SJCRH30 (cell line): Measurements from ENCODE around the gene NET1. TPM values are rescaled to one million over a fixed set of nuclear protein-coding genes. Genes with fewer than 3 reads are reported as not detected.
A peak's percentile ranks its signal among the peaks of the same experiment; 100 is the strongest.
"Not testable (repeated sequence)": the region's sequence is repeated elsewhere in the genome, so short reads cannot be mapped to it uniquely, and the experiment has no call there.

Source experiments
- DNase-seq, 2 experiments: peaks; one replicate each; pipeline ENCODE4 v3.0.0-alpha.2; 2015 to 2020
- H3K27ac ChIP-seq: fragments of 250-450 bp; sonication (Bioruptor Pico); 2 replicates; pipeline ENCODE4 v1.5.1; 2020; ENCODE audit warnings: mild to moderate bottlenecking, moderate library complexity
- H3K27me3 ChIP-seq: fragments of 250-450 bp; sonication (Bioruptor Pico); 2 replicates; pipeline ENCODE4 v1.5.1; 2020; ENCODE audit warnings: mild to moderate bottlenecking, moderate library complexity
- H3K36me3 ChIP-seq: fragments of 250-450 bp; sonication (Bioruptor Pico); 2 replicates; pipeline ENCODE4 v1.5.1; 2020; ENCODE audit warnings: mild to moderate bottlenecking, moderate library complexity
- H3K4me1 ChIP-seq: fragments of 250-450 bp; sonication (Bioruptor Pico); 2 replicates; pipeline ENCODE4 v1.5.1; 2020; ENCODE audit warnings: mild to moderate bottlenecking, moderate library complexity
- H3K4me3 ChIP-seq: fragments of 250-450 bp; sonication (Bioruptor Pico); 2 replicates; pipeline ENCODE4 v1.5.1; 2020; ENCODE audit warnings: mild to moderate bottlenecking, moderate library complexity
- H3K9me3 ChIP-seq: fragments of 250-450 bp; sonication (Bioruptor Pico); replicated peaks from 2 replicates; pipeline ENCODE4 v1.5.1; 2020; ENCODE audit warnings: mild to moderate bottlenecking, moderate library complexity
- total RNA-seq: library from RNA; depleted of rRNA; stranded (reverse); fragments of >200 nt; shearing (Covaris generic); gene quantifications from 2 replicates; pipeline ENCODE4 v1.2.3, GENCODE V29; 2014

NET1 gene
- total RNA-seq, 1 experiment from 2014 or later: 154 TPM

GRCh38 chr10:5387169-5387568 lies 25.2 kb upstream of the NET1 start:
- Histone ChIP-seq H3K4me3 (no peak overlapping the region), H3K4me1 (no peaks in the 10 kb centered on the region), H3K27ac (no peak overlapping the region), H3K9me3 (peaks cover 7% of the 10 kb centered on the region), H3K36me3 (no peaks in the 10 kb centered on the region), H3K27me3 (no peaks in the 10 kb centered on the region)
- DNase-seq: no peak

DNA sequence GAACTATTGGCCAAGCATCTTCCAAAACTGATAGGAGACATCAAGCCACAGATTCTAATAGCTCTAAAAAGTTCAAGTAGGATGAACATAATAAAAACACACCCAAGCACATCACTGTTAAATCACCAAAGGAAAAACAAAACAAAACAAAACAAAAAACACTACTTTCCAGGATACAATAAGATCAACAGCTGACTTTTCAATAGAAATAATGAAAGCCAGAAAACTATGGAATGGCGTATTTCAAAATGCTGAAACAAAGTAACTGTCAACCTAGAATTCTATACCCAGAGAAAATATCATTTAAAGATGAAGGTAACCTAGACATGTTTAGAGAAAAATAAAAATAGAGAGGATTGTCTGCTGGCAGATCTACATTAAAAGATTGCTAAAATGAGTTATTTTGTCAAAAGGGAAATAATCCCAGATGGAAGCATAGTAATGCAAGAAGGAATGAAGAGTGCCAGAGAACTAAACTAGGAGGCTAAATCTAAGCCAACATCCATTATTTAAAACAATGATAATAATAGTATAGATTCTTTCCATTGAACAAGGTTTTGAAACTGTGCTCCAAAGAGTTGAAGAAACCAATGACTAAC lies 21.7 kb upstream of the NET1 start:
- Histone ChIP-seq H3K27ac (no peak overlapping the region), H3K9me3 (peaks cover 7% of the 10 kb centered on the region), H3K36me3 (no peaks in the 10 kb centered on the region), H3K27me3 (no peaks in the 10 kb centered on the region), H3K4me1 (no peaks in the 10 kb centered on the region), H3K4me3 (no peak overlapping the region)
- DNase-seq: no peak

- Histone ChIP-seq H3K4me3 (no peak overlapping the region), H3K36me3 (no peaks in the 10 kb centered on the region), H3K27ac (no peak overlapping the region), H3K9me3 (peaks cover 7% of the 10 kb centered on the region), H3K27me3 (no peaks in the 10 kb centered on the region), H3K4me1 (no peaks in the 10 kb centered on the region)
- no peak for DNase-seq
Observed at GRCh38 chr10:5391790-5392189, 20.6 kb upstream of the NET1 start.

- Histone ChIP-seq H3K27ac (no peak overlapping the region), H3K27me3 (no peaks in the 10 kb centered on the region), H3K9me3 (peaks cover 7% of the 10 kb centered on the region), H3K4me1 (no peaks in the 10 kb centered on the region), H3K4me3 (no peak overlapping the region), H3K36me3 (no peaks in the 10 kb centered on the region)
- DNase-seq: no peak
Observed at GRCh38 chr10:5393529-5393928, 18.8 kb upstream of the NET1 start.

DNA sequence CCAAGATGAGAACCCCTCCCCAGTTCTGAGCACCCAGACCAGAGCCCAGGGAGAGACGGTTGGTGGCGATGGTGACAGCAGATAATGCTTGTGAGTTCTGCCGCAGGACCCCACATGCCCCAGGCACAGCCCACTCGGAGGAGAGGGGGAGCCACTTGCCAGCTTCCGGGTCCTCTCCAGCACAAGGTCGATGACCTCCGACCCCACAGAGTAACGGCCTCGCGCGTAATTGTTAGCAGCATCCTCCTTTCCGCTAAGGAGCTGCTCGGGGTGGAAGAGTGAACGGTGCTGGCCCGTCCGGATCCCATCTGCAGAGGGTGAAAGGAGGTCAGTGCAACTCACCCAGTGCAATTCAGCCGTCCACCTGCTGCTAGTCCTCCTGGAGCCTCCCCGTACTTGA lies 17.2 kb upstream of the NET1 start:
- H3K9me3 ChIP-seq: peaks cover 7% of the 10 kb centered on the region
- no peak overlapping the region for H3K27ac ChIP-seq
- no peak for DNase-seq
- no peak overlapping the region for H3K4me3 ChIP-seq
- H3K27me3 ChIP-seq: no peaks in the 10 kb centered on the region
- H3K4me1 ChIP-seq: no peaks in the 10 kb centered on the region
- H3K36me3 ChIP-seq: no peaks in the 10 kb centered on the region

GRCh38 chr10:5396556-5397300 lies 15.6 kb upstream of the NET1 start:
- Histone ChIP-seq H3K27me3 (no peaks in the 10 kb centered on the region), H3K9me3 (no peaks in the 10 kb centered on the region), H3K4me3 (no peak overlapping the region), H3K4me1 (no peaks in the 10 kb centered on the region), H3K27ac (no peak overlapping the region), H3K36me3 (no peaks in the 10 kb centered on the region)
- no peak for DNase-seq

GRCh38 chr10:5399332-5399731 lies 13.0 kb upstream of the NET1 start:
- H3K27me3 ChIP-seq: no peaks in the 10 kb centered on the region
- no peak for DNase-seq
- no peak overlapping the region for H3K27ac ChIP-seq

DNA sequence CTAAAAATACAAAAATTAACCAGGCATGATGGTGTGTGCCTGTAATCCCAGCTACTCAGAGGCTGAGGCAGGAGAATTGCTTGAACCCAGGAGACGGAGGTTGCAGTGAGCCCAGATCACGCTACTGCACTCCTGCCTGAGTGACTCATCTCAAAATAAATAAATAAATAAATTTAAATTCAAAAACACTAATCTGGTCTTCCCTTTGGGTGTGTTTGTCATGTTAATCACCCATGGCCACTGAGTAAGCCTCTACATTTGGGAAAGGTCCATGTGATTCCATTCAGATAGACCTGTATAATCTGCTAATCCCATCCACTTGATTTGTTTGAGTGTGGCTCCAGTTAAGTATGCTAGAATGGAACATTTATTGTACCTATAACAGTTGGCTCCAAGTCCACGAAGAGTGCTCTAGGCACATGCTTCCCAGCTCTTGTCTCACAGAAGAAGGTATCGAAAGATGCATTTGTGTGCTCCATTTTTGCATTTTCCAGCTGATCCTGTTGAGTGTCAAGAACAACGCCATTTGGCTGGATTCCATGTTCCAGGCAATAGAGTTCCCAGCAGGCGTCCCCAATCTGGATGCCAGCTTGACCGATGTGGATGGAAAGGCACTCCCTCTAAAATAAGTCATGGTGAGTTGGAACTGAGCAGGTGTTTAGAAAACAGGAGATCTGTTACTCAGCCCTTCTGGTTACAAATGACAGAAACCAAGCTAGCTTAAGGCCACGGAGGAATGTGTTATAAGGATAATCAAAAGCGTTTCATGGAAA lies 11.7 kb upstream of the NET1 start:
- H3K36me3 ChIP-seq: no peaks in the 10 kb centered on the region
- no peaks in the 10 kb centered on the region for H3K9me3 ChIP-seq
- no peak overlapping the region for H3K4me3 ChIP-seq
- peak in 1 of 2 experiments; percentile 28 for DNase-seq
- H3K27me3 ChIP-seq: no peaks in the 10 kb centered on the region
- no peaks in the 10 kb centered on the region for H3K4me1 ChIP-seq
- no peak overlapping the region for H3K27ac ChIP-seq

More at GRCh38 chr10:5399332-5399731, 13.0 kb upstream of the NET1 start:
- no peak overlapping the region for H3K4me3 ChIP-seq
- no peaks in the 10 kb centered on the region for H3K9me3 ChIP-seq
- H3K36me3 ChIP-seq: no peaks in the 10 kb centered on the region
- H3K4me1 ChIP-seq: no peaks in the 10 kb centered on the region

DNA sequence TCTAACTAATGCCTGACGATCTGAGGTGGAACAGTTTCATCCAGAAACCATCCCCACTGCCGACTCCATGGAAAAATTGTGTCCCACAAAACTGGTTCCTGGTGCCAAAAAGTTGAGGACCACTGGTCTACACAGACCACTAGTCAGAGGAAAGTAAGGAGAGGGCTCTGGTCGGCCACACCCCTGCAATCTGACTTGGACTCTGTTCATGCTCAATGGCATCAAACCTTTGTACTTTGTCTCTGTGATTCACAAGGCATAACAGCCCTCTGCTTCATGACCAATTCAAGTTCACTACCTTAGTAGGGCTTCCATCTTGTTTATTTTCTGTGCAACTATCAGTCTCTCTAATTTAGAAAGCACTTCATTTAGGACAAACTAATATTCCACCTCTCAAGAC lies 9.6 kb upstream of the NET1 start:
- Histone ChIP-seq H3K27me3 (no peaks in the 10 kb centered on the region), H3K4me1 (no peaks in the 10 kb centered on the region), H3K4me3 (no peak overlapping the region), H3K27ac (no peak overlapping the region), H3K9me3 (no peaks in the 10 kb centered on the region), H3K36me3 (no peaks in the 10 kb centered on the region)
- no peak for DNase-seq

GRCh38 chr10:5404208-5405041 lies 7.9 kb upstream of the NET1 start, which contains the start of gene TUBAL3:
Gene TUBAL3 (minus strand): TSS chr10:5404828. CDS start chr10:5404792, 36 bp downstream.
- H3K4me1 ChIP-seq: no peaks in the 10 kb centered on the region
- H3K27ac ChIP-seq: no peak within 1 kb of the TSS
- DNase-seq: no peak
- H3K9me3 ChIP-seq: no peaks in the 10 kb centered on the region
- H3K36me3 ChIP-seq: no peaks in the 10 kb centered on the region
- no peaks in the 10 kb centered on the region for H3K27me3 ChIP-seq
- H3K4me3 ChIP-seq: no peak within 1 kb of the TSS

- DNase-seq: no peak
- H3K9me3 ChIP-seq: no peaks in the 10 kb centered on the region
Observed at GRCh38 chr10:5406918-5407317, 5.4 kb upstream of the NET1 start.

GRCh38 chr10:5410787-5411186 lies 1.6 kb upstream of the NET1 start:
- not testable (repeated sequence) for H3K4me3 ChIP-seq, H3K9me3 ChIP-seq, H3K27me3 ChIP-seq, H3K4me1 ChIP-seq, H3K36me3 ChIP-seq, H3K27ac ChIP-seq, DNase-seq

More at GRCh38 chr10:5406918-5407317, 5.4 kb upstream of the NET1 start:
- no peaks in the 10 kb centered on the region for H3K36me3 ChIP-seq
- H3K4me3 ChIP-seq: no peak overlapping the region
- H3K4me1 ChIP-seq: 0 out of 2 replicates have a peak, but pooled peaks cover under 1% of the 10 kb centered on the region
- H3K27me3 ChIP-seq: no peaks in the 10 kb centered on the region
- H3K27ac ChIP-seq: no peak overlapping the region

- H3K36me3 ChIP-seq: no peaks in the 10 kb centered on the region
- H3K27me3 ChIP-seq: no peaks in the 10 kb centered on the region
- H3K27ac ChIP-seq: no peak overlapping the region; the same call in 1 of the 2 replicates
- no peaks in the 10 kb centered on the region for H3K9me3 ChIP-seq
- no peak for DNase-seq
- 0 out of 2 replicates have a peak, but pooled peaks cover 3% of the 10 kb centered on the region for H3K4me1 ChIP-seq
- peak overlapping the region; percentile 100 for H3K4me3 ChIP-seq
Observed at GRCh38 chr10:5411941-5412276, 448 bp upstream of the NET1 start.
